Natural killer cell (primary cell): ENCODE data around the gene KCNQ2. TPM values are rescaled to one million over a fixed set of nuclear protein-coding genes. Genes with fewer than 3 reads are reported as not detected.
A peak's percentile ranks its signal among the peaks of the same experiment; 100 is the strongest.

ENCODE experiments used
- ATAC-seq, 3 donors: fragments of 150-1000 bp in 2 of 3; fragments of 200-7000 bp in 1 of 3; cut with Tn5 transposase; 1 replicate in 1 of 3; 2 replicates in 2 of 3; pipeline ENCODE4 v1.10.0; 2021; ENCODE audit warnings: mild to moderate bottlenecking in 2 of 3, moderate library complexity in 2 of 3
- DNase-seq, 2 donors: peaks; one replicate each; pipeline versions ENCODE4 v3.0.0 to v3.0.0-alpha.2; 2013 to 2021; ENCODE audit warnings: mixed read lengths in 1 of 2
- H3K27ac ChIP-seq: one replicate; pipeline ENCODE4 v1.5.1; 2013; ENCODE audit warnings: mild to moderate bottlenecking, low read length
- H3K27me3 ChIP-seq: one replicate; pipeline ENCODE4 v1.6.1; 2013; ENCODE audit warnings: low read length; ENCODE audit not compliant: control insufficient read depth, insufficient read depth
- H3K36me3 ChIP-seq: one replicate; pipeline ENCODE4 v1.6.1; 2013; ENCODE audit warnings: low read length; ENCODE audit not compliant: control insufficient read depth, insufficient read depth
- H3K4me1 ChIP-seq: one replicate; pipeline ENCODE4 v1.6.1; 2013; ENCODE audit warnings: low read length; ENCODE audit not compliant: control insufficient read depth, insufficient read depth
- H3K4me3 ChIP-seq: one replicate; pipeline ENCODE4 v1.5.1; 2013; ENCODE audit warnings: low read length
- H3K9me3 ChIP-seq: one replicate; pipeline ENCODE4 v1.6.1; 2013; ENCODE audit warnings: low read length; ENCODE audit not compliant: control insufficient read depth, insufficient read depth
- H3K27ac Mint-ChIP-seq, 2 donors: one replicate each; pipeline ENCODE4 v1.8.0; 2022; ENCODE audit warnings: mild to moderate bottlenecking in 2 of 2, mixed read lengths in 2 of 2, moderate library complexity in 1 of 2
- H3K27me3 Mint-ChIP-seq, 2 donors: one replicate each; pipeline ENCODE4 v1.8.0; 2022; ENCODE audit warnings: low read depth in 2 of 2, mixed read lengths in 2 of 2
- H3K36me3 Mint-ChIP-seq: one replicate; pipeline ENCODE4 v1.8.0; 2022; ENCODE audit warnings: mixed read lengths
- H3K4me1 Mint-ChIP-seq, 2 donors: one replicate each; pipeline ENCODE4 v1.8.0; 2022; ENCODE audit warnings: mixed read lengths in 2 of 2
- H3K4me3 Mint-ChIP-seq: one replicate; pipeline ENCODE4 v1.8.0; 2022; ENCODE audit warnings: mild to moderate bottlenecking, moderate library complexity, mixed read lengths
- H3K9me3 Mint-ChIP-seq, 2 donors: one replicate each; pipeline ENCODE4 v1.8.0; 2022; ENCODE audit warnings: mixed read lengths in 2 of 2
- WGBS: methylation state at CpG from one replicate; pipeline ENCODE4 v1.1.7; 2013; ENCODE audit warnings: missing lambda C conversion rate; ENCODE audit not compliant: insufficient coverage; 5-methylcytosine and 5-hydroxymethylcytosine counted together
- intact Hi-C: fragments of 100-400 bp; cut with micrococcal nuclease; formaldehyde crosslinking; loops from one replicate; pipeline ENCODE4 v1.14.2; 2022
- total RNA-seq, 4 donors: library from RNA; stranded (reverse); fragments of 120-200 nt in 1 of 4; gene quantifications; one replicate each; pipeline versions ENCODE4 v1.2.3 to v1.2.4, GENCODE V29; 2013 to 2022
- TF ChIP-seq, protein P1 (sequence below): fragments of 200-600 bp; IDR thresholded peaks from one replicate; pipeline ENCODE4 v1.8.0; 2022; ENCODE audit warnings: antibody characterized with exemption

The KCNQ2 gene
- total RNA-seq, 3 donors from 2014 or later (not counting 1 experiment from before 2014, with no cell fraction given) = not detected

DNA sequence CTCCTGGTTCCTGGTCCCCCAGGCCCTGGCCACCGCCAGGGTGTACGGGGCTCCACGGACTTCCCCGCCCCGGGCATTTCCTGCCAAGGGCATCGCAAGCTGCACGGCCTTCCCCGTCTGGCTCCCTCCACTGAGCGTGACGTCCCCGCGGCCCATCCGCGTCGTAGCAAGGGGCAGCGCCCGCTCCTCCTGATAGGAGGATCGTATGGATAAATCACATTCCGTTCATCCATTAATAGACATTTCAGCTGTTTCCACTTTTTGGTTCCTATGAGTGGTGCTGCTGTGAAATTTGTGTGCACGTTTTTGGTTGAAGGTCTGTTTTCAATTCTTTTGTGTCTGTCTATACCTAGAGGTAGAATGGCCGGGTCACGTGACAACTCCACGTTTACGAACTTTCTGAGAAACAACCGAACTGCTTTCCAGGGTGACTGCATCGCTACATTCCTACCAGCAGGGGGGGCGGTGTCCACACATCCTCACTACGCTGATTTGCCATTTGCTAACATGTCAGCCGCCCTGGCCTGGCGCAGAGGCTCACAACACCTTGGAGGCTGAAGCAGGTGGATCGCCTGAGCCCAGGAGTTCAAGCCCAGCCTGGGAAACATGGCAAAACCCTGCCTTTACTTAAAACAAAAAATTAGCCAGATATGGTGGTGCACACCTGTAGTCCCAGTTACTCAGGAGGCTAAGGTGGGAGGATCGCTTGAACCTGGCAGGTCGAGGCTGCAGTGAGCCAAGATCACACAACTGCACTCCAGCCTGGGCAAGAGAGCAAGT lies 37.7 kb downstream of the KCNQ2 start:
- 22% methylated on average over 33 of the region's 33 CpGs for WGBS
- Mint-ChIP-seq H3K4me1 (peaks cover 6 to 11% of the 10 kb centered on the region in 2 donors), H3K27me3 (no peaks in the 10 kb centered on the region), H3K9me3 (no peaks in the 10 kb centered on the region), H3K36me3 (no peaks in the 10 kb centered on the region), H3K4me3 (no peak overlapping the region), H3K27ac (peak overlapping the region; percentile 23 to 35)
- intact Hi-C loops = no loop called here
- Histone ChIP-seq H3K4me1 (peaks cover 13% of the 10 kb centered on the region), H3K9me3 (no peaks in the 10 kb centered on the region), H3K36me3 (no peaks in the 10 kb centered on the region), H3K27ac (no peak overlapping the region), H3K27me3 (no peaks in the 10 kb centered on the region), H3K4me3 (no peak overlapping the region)
- TF ChIP-seq, protein P1, sequence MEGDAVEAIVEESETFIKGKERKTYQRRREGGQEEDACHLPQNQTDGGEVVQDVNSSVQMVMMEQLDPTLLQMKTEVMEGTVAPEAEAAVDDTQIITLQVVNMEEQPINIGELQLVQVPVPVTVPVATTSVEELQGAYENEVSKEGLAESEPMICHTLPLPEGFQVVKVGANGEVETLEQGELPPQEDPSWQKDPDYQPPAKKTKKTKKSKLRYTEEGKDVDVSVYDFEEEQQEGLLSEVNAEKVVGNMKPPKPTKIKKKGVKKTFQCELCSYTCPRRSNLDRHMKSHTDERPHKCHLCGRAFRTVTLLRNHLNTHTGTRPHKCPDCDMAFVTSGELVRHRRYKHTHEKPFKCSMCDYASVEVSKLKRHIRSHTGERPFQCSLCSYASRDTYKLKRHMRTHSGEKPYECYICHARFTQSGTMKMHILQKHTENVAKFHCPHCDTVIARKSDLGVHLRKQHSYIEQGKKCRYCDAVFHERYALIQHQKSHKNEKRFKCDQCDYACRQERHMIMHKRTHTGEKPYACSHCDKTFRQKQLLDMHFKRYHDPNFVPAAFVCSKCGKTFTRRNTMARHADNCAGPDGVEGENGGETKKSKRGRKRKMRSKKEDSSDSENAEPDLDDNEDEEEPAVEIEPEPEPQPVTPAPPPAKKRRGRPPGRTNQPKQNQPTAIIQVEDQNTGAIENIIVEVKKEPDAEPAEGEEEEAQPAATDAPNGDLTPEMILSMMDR = peak; percentile 87
- peak; percentile 62 to 91 for DNase-seq
- peak; percentile 74 to 85 (median 83) for ATAC-seq

DNA sequence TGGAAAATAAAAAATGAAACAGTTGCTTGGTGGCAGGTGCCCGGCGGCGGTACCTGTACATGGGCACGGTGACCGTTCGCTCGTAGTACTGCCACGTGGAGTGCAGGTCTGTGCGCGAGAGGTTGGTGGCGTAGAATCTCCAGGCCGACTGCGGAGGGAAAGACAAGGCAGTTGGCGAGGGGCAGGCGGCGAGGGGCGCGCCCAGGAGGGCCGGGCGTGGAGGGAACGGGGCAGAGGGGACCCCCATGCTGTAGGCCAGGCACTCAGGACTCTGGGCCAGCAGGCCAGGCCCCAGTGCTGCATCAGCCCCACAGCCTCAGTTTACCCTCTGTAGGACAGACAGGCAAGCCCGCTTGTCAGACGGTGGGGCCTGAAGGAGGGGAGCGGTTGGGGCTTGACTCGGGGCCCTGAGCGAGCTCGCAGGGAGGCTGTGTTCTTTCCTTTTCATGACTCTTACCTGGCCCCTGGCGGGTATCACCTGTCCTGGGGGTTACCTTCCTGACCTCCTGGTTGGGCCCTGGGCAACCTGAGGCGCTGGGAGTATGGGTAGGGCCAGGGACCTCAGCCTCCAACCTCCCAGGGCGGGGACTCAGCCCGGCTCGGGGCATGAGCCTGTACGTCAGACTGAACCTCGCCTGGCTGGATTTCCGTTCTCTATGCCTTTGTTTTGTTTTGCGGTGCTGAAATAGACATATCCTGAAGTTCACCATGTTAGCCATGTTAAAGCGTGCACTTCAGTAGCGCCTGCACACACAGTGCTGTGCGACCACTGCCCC lies 38.5 kb downstream of the KCNQ2 start:
- Histone ChIP-seq H3K27me3 (no peaks in the 10 kb centered on the region), H3K36me3 (no peaks in the 10 kb centered on the region), H3K27ac (no peak overlapping the region), H3K4me3 (no peak overlapping the region), H3K9me3 (no peaks in the 10 kb centered on the region), H3K4me1 (peaks cover 13% of the 10 kb centered on the region)
- Mint-ChIP-seq H3K9me3 (no peaks in the 10 kb centered on the region), H3K27me3 (peaks cover 0 to 2% of the 10 kb centered on the region in 2 donors), H3K27ac (peak overlapping the region in 1 of 2 donors; percentile 35), H3K36me3 (no peaks in the 10 kb centered on the region), H3K4me1 (peaks cover 6 to 11% of the 10 kb centered on the region in 2 donors), H3K4me3 (no peak overlapping the region)
- intact Hi-C loops = no loop called here
- ATAC-seq = peak in 1 of 3 donors; percentile 17
- 90% methylated on average over 39 of the region's 39 CpGs for WGBS
- peak in 1 of 2 donors; percentile 48 for DNase-seq
- TF ChIP-seq, protein P1 = no peak

DNA sequence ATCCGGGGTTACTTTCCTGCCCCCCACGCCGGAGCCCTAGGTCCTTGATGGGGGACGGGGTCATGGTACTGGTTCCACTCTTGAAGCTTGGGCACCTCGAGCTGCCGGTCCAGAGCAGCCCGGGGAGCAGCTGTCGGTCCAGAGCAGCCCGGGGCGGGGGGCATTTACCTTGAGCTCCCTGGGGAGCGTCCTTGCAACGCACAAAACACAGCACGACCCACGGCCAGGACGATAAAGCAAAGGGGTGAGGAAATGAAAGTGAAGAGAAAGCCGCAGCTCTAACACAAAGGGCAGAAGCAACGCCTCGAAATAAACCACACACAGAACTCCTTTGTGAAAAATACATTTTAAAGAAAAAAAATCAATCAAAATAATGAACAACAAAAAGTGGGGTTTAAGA lies 39.1 kb downstream of the KCNQ2 start:
- ATAC-seq (no peak), DNase-seq (no peak)
- H3K4me3 ChIP-seq = no peak overlapping the region
- Mint-ChIP-seq H3K27me3 (peaks cover 0 to 2% of the 10 kb centered on the region in 2 donors), H3K4me3 (no peak overlapping the region), H3K36me3 (no peaks in the 10 kb centered on the region), H3K4me1 (peaks cover 6 to 11% of the 10 kb centered on the region in 2 donors), H3K27ac (no peak overlapping the region), H3K9me3 (no peaks in the 10 kb centered on the region)
- H3K4me1 ChIP-seq = peaks cover 13% of the 10 kb centered on the region
- no peaks in the 10 kb centered on the region for H3K36me3 ChIP-seq
- H3K27me3 ChIP-seq = no peaks in the 10 kb centered on the region
- TF ChIP-seq, protein P1 = no peak
- WGBS = 83% methylated on average over 15 of the region's 18 CpGs
- no peaks in the 10 kb centered on the region for H3K9me3 ChIP-seq
- intact Hi-C loops = no loop called here
- H3K27ac ChIP-seq = no peak overlapping the region
